HG02840 (cell line): Measurements from ENCODE around the gene NXF2.
"Not testable (repeated sequence)": the region's sequence is repeated elsewhere in the genome, so short reads cannot be mapped to it uniquely, and the experiment has no call there.

Experiments
- ATAC-seq: cut with Tn5 transposase; IDR thresholded peaks from one replicate; pipeline ENCODE4 v1.9.1; 2021; ENCODE audit warnings: mild to moderate bottlenecking, moderate library complexity, moderate number of reproducible peaks; ENCODE audit not compliant: unreplicated experiment, low FRiP score

The NXF2 gene

GRCh38 chrX:102246893-102247292 is at the start of gene NXF2:
NXF2 (plus strand) TSS chrX:102247167; CDS start chrX:102307079, 59,912 bp downstream.
- not testable (repeated sequence) for ATAC-seq

GRCh38 chrX:102207940-102208339 is 39.0 kb upstream of the NXF2 start:
- ATAC-seq = not testable (repeated sequence)

GRCh38 chrX:102214986-102215385 is 32.0 kb upstream of the NXF2 start, which contains the start of gene TCP11X1:
TCP11X1 (plus strand) TSS chrX:102215301.
- ATAC-seq = not testable (repeated sequence)

GRCh38 chrX:102216497-102216896 is 30.5 kb upstream of the NXF2 start:
- ATAC-seq = not testable (repeated sequence)

- ATAC-seq = not testable (repeated sequence)
Observed at GRCh38 chrX:102235678-102236077, 11.3 kb upstream of the NXF2 start.

GRCh38 chrX:102240265-102240664 is 6.7 kb upstream of the NXF2 start:
- ATAC-seq = not testable (repeated sequence)

- not testable (repeated sequence) for ATAC-seq
Observed at GRCh38 chrX:102272231-102272630, 25.3 kb downstream of the NXF2 start.

GRCh38 chrX:102338162-102338561 is 91.2 kb downstream of the NXF2 start:
- no peak for ATAC-seq

GRCh38 chrX:102339312-102340298 is 92.6 kb downstream of the NXF2 start:
- ATAC-seq = no peak

GRCh38 chrX:102341867-102342266 is 94.9 kb downstream of the NXF2 start:
- no peak for ATAC-seq

GRCh38 chrX:102345916-102346315 is 98.9 kb downstream of the NXF2 start:
- no peak for ATAC-seq
